Stomach (tissue), 4 donors: ENCODE results near the gene KRT85.

Experiments used
- CTCF ChIP-seq, 7 experiments: fragments of 450-650 bp in 4 of 7; fragments of 200-600 bp in 3 of 7; sonication (generic) in 3 of 7; IDR thresholded peaks; one replicate each; pipeline ENCODE4 v1.5.1; 2016 to 2019; ENCODE audit warnings: antibody characterized with exemption in 7 of 7, control low read depth in 2 of 7, mild to moderate bottlenecking in 1 of 7
- POLR2A ChIP-seq, 4 donors: fragments of 450-650 bp; IDR thresholded peaks; one replicate each; pipeline ENCODE4 v1.6.1; 2016; ENCODE audit warnings: antibody characterized with exemption in 4 of 4, control low read depth in 2 of 4, mild to moderate bottlenecking in 1 of 4, moderate library complexity in 1 of 4
- POLR2AphosphoS5 ChIP-seq, 3 donors: sonication (generic); formaldehyde crosslinking; IDR thresholded peaks; one replicate each; pipeline ENCODE4 v1.6.1; 2016; ENCODE audit warnings: antibody characterized with exemption in 3 of 3

GRCh38 chr12:52317468-52318052, 49.7 kb downstream of the KRT85 start:
- TF ChIP-seq POLR2AphosphoS5 (IDR thresholded peaks at IDR 0.05) (no peak), CTCF (IDR thresholded peaks at IDR 0.05) (no peak), POLR2A (IDR thresholded peaks at IDR 0.05) (no peak)
